HG03469 (cell line): Measurements from ENCODE around the gene LCAT.
"Not testable (repeated sequence)": the region's sequence is repeated elsewhere in the genome, so short reads cannot be mapped to it uniquely, and the experiment has no call there.

Experiments used
- ATAC-seq: cut with Tn5 transposase; IDR thresholded peaks from one replicate; pipeline ENCODE4 v1.9.1; 2021; ENCODE audit warnings: mild to moderate bottlenecking, moderate library complexity, moderate number of reproducible peaks; ENCODE audit not compliant: unreplicated experiment

The LCAT gene

GRCh38 chr16:67950335-67950843, 6.5 kb upstream of the LCAT start:
- ATAC-seq = no peak

GRCh38 chr16:67949645-67950044, 5.7 kb upstream of the LCAT start:
- ATAC-seq = no peak

GRCh38 chr16:67948015-67948414, 4.1 kb upstream of the LCAT start:
- ATAC-seq = no peak

- ATAC-seq = no peak
Measured at GRCh38 chr16:67946966-67947558, 3.1 kb upstream of the LCAT start.

GRCh38 chr16:67946128-67946569, 2.2 kb upstream of the LCAT start:
- no peak for ATAC-seq

- no peak for ATAC-seq
Measured at GRCh38 chr16:67945392-67945933, 1.5 kb upstream of the LCAT start.

GRCh38 chr16:67944690-67945391, 921 bp upstream of the LCAT start:
- no peak for ATAC-seq

- no peak for ATAC-seq
Measured at GRCh38 chr16:67943256-67943618, 683 bp downstream of the LCAT start.

GRCh38 chr16:67942510-67943255, 1.2 kb downstream of the LCAT start:
- ATAC-seq = no peak

GRCh38 chr16:67942200-67942509, 1.8 kb downstream of the LCAT start:
- ATAC-seq = no peak

- no peak for ATAC-seq
Measured at GRCh38 chr16:67941469-67942199, 2.3 kb downstream of the LCAT start.

- ATAC-seq = no peak
Measured at GRCh38 chr16:67940446-67941089, 3.4 kb downstream of the LCAT start.

GRCh38 chr16:67939507-67940445, 4.1 kb downstream of the LCAT start:
- ATAC-seq = no peak

GRCh38 chr16:67937713-67938112, 6.2 kb downstream of the LCAT start:
- not testable (repeated sequence) for ATAC-seq

- ATAC-seq = peak; percentile 51
Measured at GRCh38 chr16:67936880-67937605, 6.9 kb downstream of the LCAT start.

GRCh38 chr16:67936124-67936879, 7.6 kb downstream of the LCAT start, which contains the start of gene PSMB10:
PSMB10 (minus strand) TSS chr16:67936850; CDS start chr16:67936749, 101 bp downstream.
- ATAC-seq = no peak

- peak; percentile 73 for ATAC-seq
Measured at GRCh38 chr16:67935402-67936123, 8.4 kb downstream of the LCAT start.
